Stomach (tissue), 4 donors: ENCODE data around the gene NID2.

Experiments
- CTCF ChIP-seq, 7 experiments: fragments of 450-650 bp in 4 of 7; fragments of 200-600 bp in 3 of 7; sonication (generic) in 3 of 7; IDR thresholded peaks; one replicate each; pipeline ENCODE4 v1.5.1; 2016 to 2019; ENCODE audit warnings: antibody characterized with exemption in 7 of 7, control low read depth in 2 of 7, mild to moderate bottlenecking in 1 of 7
- POLR2A ChIP-seq, 4 donors: fragments of 450-650 bp; IDR thresholded peaks; one replicate each; pipeline ENCODE4 v1.6.1; 2016; ENCODE audit warnings: antibody characterized with exemption in 4 of 4, control low read depth in 2 of 4, mild to moderate bottlenecking in 1 of 4, moderate library complexity in 1 of 4

DNA sequence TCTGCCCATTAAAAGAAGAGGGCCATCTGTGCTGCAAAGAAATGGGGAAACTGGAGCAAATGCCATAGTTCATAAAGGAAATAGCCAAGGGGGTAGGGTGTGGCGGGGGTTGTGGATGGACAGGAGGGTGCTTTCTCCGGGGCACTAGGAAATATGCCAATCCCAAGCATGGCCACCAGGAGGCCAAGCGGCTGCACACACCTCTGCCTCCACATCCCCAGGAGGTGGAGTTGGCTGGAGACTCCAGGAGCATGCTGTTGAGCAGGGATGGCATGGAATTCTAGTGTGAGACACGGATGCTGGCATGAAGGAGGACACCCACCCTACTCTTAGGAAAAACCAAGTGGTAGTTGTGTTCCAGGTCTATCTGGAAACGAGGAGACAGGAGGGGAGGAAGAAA lies 25.2 kb downstream of the NID2 start:
- TF ChIP-seq POLR2A (IDR thresholded peaks at IDR 0.05) (no peak), CTCF (IDR thresholded peaks at IDR 0.05) (peak in 4 of 7 experiments; percentile 22 to 58 (median 48))
